Measurements from ENCODE around the gene PTCHD1. TPM values are rescaled to one million over a fixed set of nuclear protein-coding genes. Genes with fewer than 3 reads are reported as not detected.

The PTCHD1 gene
- total RNA-seq, 1 donor from 2014 or later, result 3.4 TPM

- TF ChIP-seq POLR2AphosphoS5 (IDR thresholded peaks at IDR 0.05; ENCODE audit: insufficient read depth in 1 of 2, low read depth in 1 of 2), result no peak
- no peak for TF ChIP-seq POLR2A (IDR thresholded peaks at IDR 0.05)
- no peak for TF ChIP-seq CTCF (IDR thresholded peaks at IDR 0.05)
- H3K9me3 ChIP-seq, result no peaks in the 10 kb centered on the region
- H3K4me3 ChIP-seq, result no peak overlapping the region
- no peaks in the 10 kb centered on the region for H3K27me3 ChIP-seq
- no peak overlapping the region for H3K27ac ChIP-seq
- H3K36me3 ChIP-seq, result no peaks in the 10 kb centered on the region
- no peak for DNase-seq (ENCODE audit: extremely low spot score in 2 of 2)
- intact Hi-C loops (cut with DNase I), result no loop called here
- no peaks in the 10 kb centered on the region for H3K4me1 ChIP-seq
These were observed 32.3 kb downstream of the PTCHD1 start for GRCh38 chrX:23366914-23367313.

- no peak for DNase-seq (ENCODE audit: extremely low spot score in 2 of 2)
- Histone ChIP-seq H3K4me1 (no peaks in the 10 kb centered on the region), H3K27ac (no peak overlapping the region), H3K9me3 (no peaks in the 10 kb centered on the region), H3K36me3 (no peaks in the 10 kb centered on the region), H3K27me3 (no peaks in the 10 kb centered on the region), H3K4me3 (no peak overlapping the region)
- TF ChIP-seq CTCF (IDR thresholded peaks at IDR 0.05) (no peak), POLR2A (IDR thresholded peaks at IDR 0.05) (no peak), POLR2AphosphoS5 (IDR thresholded peaks at IDR 0.05; ENCODE audit: insufficient read depth in 1 of 2, low read depth in 1 of 2) (no peak)
- intact Hi-C loops (cut with DNase I), result no loop called here
These were observed 34.4 kb downstream of the PTCHD1 start for GRCh38 chrX:23369027-23369426.

GRCh38 chrX:23372220-23372902 lies 37.7 kb downstream of the PTCHD1 start:
- DNase-seq (ENCODE audit: extremely low spot score in 2 of 2), result no peak
- no peak for TF ChIP-seq POLR2AphosphoS5 (IDR thresholded peaks at IDR 0.05; ENCODE audit: insufficient read depth in 1 of 2, low read depth in 1 of 2)
- no peak for TF ChIP-seq CTCF (IDR thresholded peaks at IDR 0.05)
- TF ChIP-seq POLR2A (IDR thresholded peaks at IDR 0.05), result no peak
- Histone ChIP-seq H3K9me3 (no peaks in the 10 kb centered on the region), H3K27ac (no peak overlapping the region), H3K4me3 (no peak overlapping the region), H3K4me1 (no peaks in the 10 kb centered on the region), H3K27me3 (no peaks in the 10 kb centered on the region), H3K36me3 (no peaks in the 10 kb centered on the region)
- intact Hi-C loops (cut with DNase I), result no loop called here

- intact Hi-C loops (cut with DNase I), result no loop called here
- Histone ChIP-seq H3K27ac (no peak overlapping the region), H3K36me3 (no peaks in the 10 kb centered on the region), H3K9me3 (no peaks in the 10 kb centered on the region), H3K4me3 (no peak overlapping the region), H3K4me1 (no peaks in the 10 kb centered on the region), H3K27me3 (no peaks in the 10 kb centered on the region)
- no peak for DNase-seq (ENCODE audit: extremely low spot score in 2 of 2)
- TF ChIP-seq POLR2AphosphoS5 (IDR thresholded peaks at IDR 0.05; ENCODE audit: insufficient read depth in 1 of 2, low read depth in 1 of 2) (peak in 1 of 2 donors; percentile 51), POLR2A (IDR thresholded peaks at IDR 0.05) (no peak)
These were observed 38.6 kb downstream of the PTCHD1 start for GRCh38 chrX:23373129-23373804.

GRCh38 chrX:23374291-23374690 lies 39.6 kb downstream of the PTCHD1 start:
- H3K36me3 ChIP-seq, result no peaks in the 10 kb centered on the region
- no peak overlapping the region for H3K4me3 ChIP-seq
- H3K27ac ChIP-seq, result no peak overlapping the region
- intact Hi-C loops (cut with DNase I), result no loop called here
- no peaks in the 10 kb centered on the region for H3K4me1 ChIP-seq
- H3K27me3 ChIP-seq, result no peaks in the 10 kb centered on the region
- no peaks in the 10 kb centered on the region for H3K9me3 ChIP-seq
- no peak for TF ChIP-seq CTCF (IDR thresholded peaks at IDR 0.05)
- no peak for TF ChIP-seq POLR2A (IDR thresholded peaks at IDR 0.05)
- TF ChIP-seq POLR2AphosphoS5 (IDR thresholded peaks at IDR 0.05; ENCODE audit: insufficient read depth in 1 of 2, low read depth in 1 of 2), result no peak
- DNase-seq (ENCODE audit: extremely low spot score in 2 of 2), result no peak
